ENCODE data around the gene EXD3. TPM values are rescaled to one million over a fixed set of nuclear protein-coding genes. Genes with fewer than 3 reads are reported as not detected.

Gene EXD3
- total and polyA plus RNA-seq, 9 of the 15 experiments (the other 6 are each of a cell fraction or from before 2014, with no cell fraction given) = 0.29 to 12.5 (median 3.9) TPM

- Histone ChIP-seq H2AFZ (ENCODE audit: low read depth, low read length) (no peak overlapping the region), H3K36me3 (ENCODE audit: control insufficient read depth, insufficient read depth, low read length) (peaks cover 53% of the 10 kb centered on the region), H3K9me1 (ENCODE audit: control insufficient read depth, insufficient read depth, low read length) (no peaks in the 10 kb centered on the region), H3K4me3 (no peak overlapping the region), H3K9ac (ENCODE audit: insufficient read depth in 1 of 2, low read depth in 2 of 2, low read length in 2 of 2) (peak overlapping the region in 1 of 2 experiments; percentile 65; a peak in 1 of 4 replicates), H3K27ac (ENCODE audit: extremely low read depth, low read depth, low read length) (no peak overlapping the region), H3K9me3 (replicated peaks; ENCODE audit: control insufficient read depth, insufficient read depth, low read depth, low read length) (no peaks in the 10 kb centered on the region), H3K27me3 (ENCODE audit: control insufficient read depth in 2 of 2, insufficient read depth in 2 of 2, low read length in 2 of 2) (no peaks in the 10 kb centered on the region), H3K4me2 (ENCODE audit: insufficient read depth, low read length) (no peak overlapping the region), H3K4me1 (replicated peaks in 1 of 2; ENCODE audit: control insufficient read depth in 2 of 2, insufficient read depth in 2 of 2, low read length in 2 of 2) (peaks cover 33 to 86% of the 10 kb centered on the region in 2 experiments), H4K20me1 (replicated peaks; ENCODE audit: control insufficient read depth, insufficient read depth, low read length) (no peaks in the 10 kb centered on the region), H3K79me2 (ENCODE audit: control insufficient read depth, insufficient read depth, low read length) (peaks cover 16% of the 10 kb centered on the region)
- in situ Hi-C loops (cut with MboI) (no loop called here), intact Hi-C loops (cut with micrococcal nuclease) (no loop called here)
- TF ChIP-seq MAX (CRISPR knock-in tag; IDR thresholded peaks at IDR 0.05) (0 out of 2 replicates have a peak, but pooled peaks have one; percentile 12), ASH1L (IDR thresholded peaks at IDR 0.05; ENCODE audit: borderline replicate concordance, low read depth, partially characterized antibody) (no peak)
- no peak for FAIRE-seq
- CTCF ChIA-PET (ENCODE audit: low intra/inter-chr PET ratio) = no interaction called here
- no peak for ATAC-seq
- POLR2A ChIA-PET = interaction anchor here (0.7 to 1.3 kb wide), 6 partner anchors 9 to 387 kb away, joined by 3 to 6 read pairs (median 3); partner anchors contain the start of gene TRAF2
- DNase-seq (ENCODE audit: extremely low read depth in 1 of 4, low spot score in 3 of 4) = peak in 1 of 4 experiments; percentile 37
- TSS peak; percentile 5 for BruUV-seq (replicated peaks)
- WGBS (ENCODE audit: insufficient coverage, low coverage, missing lambda C conversion rate) = 59% methylated on average over 9 of the region's 13 CpGs
Observed at GRCh38 chr9:137273095-137273490, 149.9 kb downstream of the EXD3 start.

- Histone ChIP-seq H3K4me3 (no peak overlapping the region), H4K20me1 (replicated peaks; ENCODE audit: control insufficient read depth, insufficient read depth, low read length) (no peaks in the 10 kb centered on the region), H2AFZ (ENCODE audit: low read depth, low read length) (no peak overlapping the region), H3K27ac (ENCODE audit: extremely low read depth, low read depth, low read length) (no peak overlapping the region), H3K4me2 (ENCODE audit: insufficient read depth, low read length) (no peak overlapping the region), H3K79me2 (ENCODE audit: control insufficient read depth, insufficient read depth, low read length) (peaks cover 10% of the 10 kb centered on the region; the same call in 2 of the 3 replicates), H3K4me1 (replicated peaks in 1 of 2; ENCODE audit: control insufficient read depth in 2 of 2, insufficient read depth in 2 of 2, low read length in 2 of 2) (peaks cover 37 to 83% of the 10 kb centered on the region in 2 experiments), H3K9me1 (ENCODE audit: control insufficient read depth, insufficient read depth, low read length) (no peaks in the 10 kb centered on the region), H3K27me3 (ENCODE audit: control insufficient read depth in 2 of 2, insufficient read depth in 2 of 2, low read length in 2 of 2) (no peaks in the 10 kb centered on the region), H3K9ac (ENCODE audit: insufficient read depth in 1 of 2, low read depth in 2 of 2, low read length in 2 of 2) (peak overlapping the region in 1 of 2 experiments; percentile 65; a peak in 2 of 4 replicates), H3K36me3 (ENCODE audit: control insufficient read depth, insufficient read depth, low read length) (peaks cover 53% of the 10 kb centered on the region), H3K9me3 (replicated peaks; ENCODE audit: control insufficient read depth, insufficient read depth, low read depth, low read length) (no peaks in the 10 kb centered on the region)
- TF ChIP-seq CHD4 (IDR thresholded peaks at IDR 0.05; ENCODE audit: insufficient read depth, insufficient replicate concordance, low read depth, low read length, poor library complexity, severe bottlenecking) (no peak), RBFOX2 (IDR thresholded peaks at IDR 0.05; ENCODE audit: low read depth, low read length) (0 out of 2 replicates have a peak, but pooled peaks have one; percentile 42), IRF1 (CRISPR knock-in tag; IDR thresholded peaks at IDR 0.05; ENCODE audit: borderline replicate concordance) (no peak), POLR2G (IDR thresholded peaks at IDR 0.05; ENCODE audit: low read depth, low read length) (peak; percentile 61), RBM22 (IDR thresholded peaks at IDR 0.05; ENCODE audit: low read depth, low read length, poor library complexity, severe bottlenecking) (peak; percentile 31), TSC22D4 (tag; IDR thresholded peaks at IDR 0.05) (no peak)
- ATAC-seq = no peak
- no peak for FAIRE-seq
- ChIA-PET CTCF (ENCODE audit: low intra/inter-chr PET ratio) (no interaction called here), POLR2A (interaction anchor here (0.6 to 1.3 kb wide), 6 partner anchors 9 to 386 kb away, joined by 3 to 6 read pairs (median 3); partner anchors contain the start of gene TRAF2)
- 85% methylated on average over 24 of the region's 39 CpGs for WGBS (ENCODE audit: insufficient coverage, low coverage, missing lambda C conversion rate)
- intact Hi-C loops (cut with micrococcal nuclease) (no loop called here), in situ Hi-C loops (cut with MboI) (no loop called here)
- DNase-seq (ENCODE audit: extremely low read depth in 1 of 4, low spot score in 3 of 4) = no peak
- no TSS peak for BruUV-seq (replicated peaks)
Observed at GRCh38 chr9:137272241-137273094, 150.5 kb downstream of the EXD3 start.
